CD14-positive monocyte (primary cell): ENCODE data around the gene PROK2. TPM values are rescaled to one million over a fixed set of nuclear protein-coding genes. Genes with fewer than 3 reads are reported as not detected.

Source experiments
- DNase-seq, 3 donors: peaks; one replicate each; pipeline ENCODE4 v3.0.0-alpha.2; 2011 to 2022
- H2AFZ ChIP-seq: 2 replicates; pipeline ENCODE4 v1.6.0; 2012; ENCODE audit warnings: mild to moderate bottlenecking, low read depth, low read length, inconsistent platforms; ENCODE audit not compliant: insufficient read depth, poor library complexity, severe bottlenecking
- H3K27ac ChIP-seq, 2 donors: 1 replicate in 1 of 2; 2 replicates in 1 of 2; pipeline ENCODE4 v1.5.1; 2012 to 2013; ENCODE audit warnings: low read length in 2 of 2, control low read depth in 1 of 2, inconsistent platforms in 1 of 2, low read depth in 1 of 2, mild to moderate bottlenecking in 1 of 2
- H3K27me3 ChIP-seq, 2 donors: one replicate each; pipeline versions ENCODE4 v1.6.0 to v1.6.1; 2011 to 2013; ENCODE audit warnings: low read length in 2 of 2; ENCODE audit not compliant: control insufficient read depth in 2 of 2, insufficient read depth in 2 of 2
- H3K36me3 ChIP-seq, 2 donors: replicated peaks in 1 of 2; 1 replicate in 1 of 2; 2 replicates in 1 of 2; pipeline versions ENCODE4 v1.5.1 to v1.6.1; 2012 to 2013; ENCODE audit warnings: low read length in 2 of 2, control low read depth in 1 of 2, inconsistent platforms in 1 of 2, mild to moderate bottlenecking in 1 of 2; ENCODE audit not compliant: insufficient read depth in 2 of 2, control insufficient read depth in 1 of 2
- H3K4me1 ChIP-seq, 2 donors: 1 replicate in 1 of 2; 2 replicates in 1 of 2; pipeline versions ENCODE4 v1.5.1 to v1.6.1; 2012 to 2013; ENCODE audit warnings: low read length in 2 of 2, control low read depth in 1 of 2, inconsistent platforms in 1 of 2, mild to moderate bottlenecking in 1 of 2, moderate library complexity in 1 of 2; ENCODE audit not compliant: insufficient read depth in 2 of 2, control insufficient read depth in 1 of 2
- H3K4me2 ChIP-seq: replicated peaks from 2 replicates; pipeline ENCODE3; 2012; ENCODE audit warnings: low read length, moderate library complexity, mild to moderate bottlenecking; ENCODE audit not compliant: poor library complexity, severe bottlenecking; ENCODE audit errors: extremely low read depth
- H3K4me3 ChIP-seq, 3 experiments: fragments of 200-600 bp in 1 of 3; sonication (generic) in 1 of 3; replicated peaks in 1 of 3; 1 replicate in 2 of 3; 2 replicates in 1 of 3; pipeline ENCODE4 v1.5.1; 2011 to 2013; ENCODE audit warnings: low read length in 3 of 3, mild to moderate bottlenecking in 3 of 3, control low read depth in 2 of 3, low read depth in 2 of 3, inconsistent platforms in 1 of 3, moderate library complexity in 1 of 3
- H3K79me2 ChIP-seq: 2 replicates; pipeline ENCODE4 v1.6.0; 2012; ENCODE audit warnings: mild to moderate bottlenecking, control low read depth, inconsistent platforms, low read length, moderate library complexity; ENCODE audit not compliant: insufficient read depth
- H3K9ac ChIP-seq: 2 replicates; pipeline ENCODE4 v1.6.0; 2017; ENCODE audit warnings: low read length, mild to moderate bottlenecking; ENCODE audit not compliant: insufficient read depth, poor library complexity, severe bottlenecking
- H3K9me3 ChIP-seq, 2 donors: replicated peaks in 1 of 2; 1 replicate in 1 of 2; 2 replicates in 1 of 2; pipeline versions ENCODE4 v1.5.1 to v1.6.1; 2012 to 2013; ENCODE audit warnings: low read length in 2 of 2, control low read depth in 1 of 2; ENCODE audit not compliant: control insufficient read depth in 1 of 2, insufficient read depth in 1 of 2
- H4K20me1 ChIP-seq: 2 replicates; pipeline ENCODE4 v1.6.0; 2012; ENCODE audit warnings: mild to moderate bottlenecking, low read length, control low read depth, moderate library complexity; ENCODE audit not compliant: insufficient read depth
- H3K27ac Mint-ChIP-seq, 7 donors: one replicate each; pipeline ENCODE4 v1.8.0; 2020; ENCODE audit warnings: mild to moderate bottlenecking in 7 of 7, mixed read lengths in 7 of 7, moderate library complexity in 6 of 7, inconsistent platforms in 2 of 7
- H3K27me3 Mint-ChIP-seq, 3 donors: one replicate each; pipeline ENCODE4 v1.8.0; 2021 to 2022; ENCODE audit warnings: low read depth in 3 of 3, mild to moderate bottlenecking in 3 of 3, mixed read lengths in 3 of 3, moderate library complexity in 3 of 3, inconsistent platforms in 1 of 3
- H3K36me3 Mint-ChIP-seq, 2 donors: one replicate each; pipeline ENCODE4 v1.8.0; 2020; ENCODE audit warnings: mixed read lengths in 2 of 2, inconsistent platforms in 1 of 2, mild to moderate bottlenecking in 1 of 2
- H3K4me1 Mint-ChIP-seq: one replicate; pipeline ENCODE4 v1.8.0; 2020; ENCODE audit warnings: mild to moderate bottlenecking, mixed read lengths
- H3K4me3 Mint-ChIP-seq, 2 donors: one replicate each; pipeline ENCODE4 v1.8.0; 2020; ENCODE audit warnings: mild to moderate bottlenecking in 2 of 2, mixed read lengths in 2 of 2, moderate library complexity in 1 of 2
- H3K9me3 Mint-ChIP-seq, 7 donors: one replicate each; pipeline ENCODE4 v1.8.0; 2020 to 2022; ENCODE audit warnings: mixed read lengths in 7 of 7, mild to moderate bottlenecking in 6 of 7, moderate library complexity in 6 of 7, inconsistent platforms in 2 of 7
- WGBS: methylation state at CpG from one replicate; pipeline ENCODE4 v1.1.5; 2013; ENCODE audit warnings: missing lambda C conversion rate; ENCODE audit not compliant: insufficient coverage; 5-methylcytosine and 5-hydroxymethylcytosine counted together
- intact Hi-C, 2 donors: fragments of 100-400 bp; cut with micrococcal nuclease; formaldehyde crosslinking; loops; one replicate each; pipeline versions ENCODE4 v1.15.0 to v1.15.1; 2023
- polyA plus RNA-seq, 3 donors: library from polyadenylated mRNA; depleted of rRNA in 1 of 3; unstranded in 2 of 3; stranded (reverse) in 1 of 3; fragments of 300-500 nt in 2 of 3; fragments of >200 nt in 1 of 3; fragmentation: Illumina TruSeq in 2 of 3; gene quantifications; 1 replicate in 2 of 3; 2 replicates in 1 of 3; pipeline ENCODE4 v1.2.3, GENCODE V29; 2012 to 2021
- TF ChIP-seq, protein P1 (sequence below): fragments of 200-600 bp; IDR thresholded peaks from one replicate; pipeline ENCODE4 v1.8.0; 2022; ENCODE audit warnings: antibody characterized with exemption, mild to moderate bottlenecking

PROK2 gene
- polyA plus RNA-seq, 3 donors = 25.4 to 81.7 (median 37.8) TPM

DNA sequence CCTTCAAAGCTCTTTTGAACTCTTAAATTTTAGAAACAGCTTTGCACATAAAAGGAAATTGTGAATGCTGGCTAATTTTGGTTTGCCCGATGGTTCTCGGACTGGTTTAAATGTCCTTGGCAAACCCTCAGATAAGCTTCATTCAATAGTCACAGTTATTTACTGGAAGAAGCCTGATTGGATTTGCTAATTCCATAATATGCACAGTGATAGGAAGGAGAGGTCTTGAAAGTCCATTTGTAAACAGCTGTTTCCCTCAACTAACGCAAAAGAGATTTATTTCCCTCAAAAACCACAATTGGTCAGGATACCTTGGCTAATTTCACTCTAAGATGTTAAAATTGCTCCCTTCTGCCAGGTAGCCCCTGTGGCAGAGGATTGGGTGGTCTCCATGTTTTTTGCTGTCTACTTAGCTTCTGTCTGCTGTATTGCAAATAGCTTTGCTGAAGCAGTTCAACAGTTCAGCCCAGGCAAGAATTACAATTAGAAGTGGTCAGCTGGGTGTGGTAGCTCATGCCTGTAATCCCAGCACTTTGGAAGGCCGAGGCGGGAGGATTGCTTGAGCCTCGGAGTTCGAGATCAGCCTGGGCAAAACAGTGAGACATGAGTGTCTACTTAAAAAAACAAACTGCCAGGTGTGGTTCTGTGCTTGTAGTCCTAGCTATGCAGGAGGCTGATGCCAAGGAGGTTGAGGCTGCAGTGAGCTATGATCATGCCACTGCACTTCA is 30.6 kb upstream of the PROK2 start:
- no peaks in the 10 kb centered on the region for H3K36me3 ChIP-seq
- intact Hi-C loops = no loop called here
- Mint-ChIP-seq H3K27ac (no peak overlapping the region), H3K4me3 (no peak overlapping the region), H3K9me3 (peaks cover 0 to 7% (median 2%) of the 10 kb centered on the region in 7 donors), H3K36me3 (peaks cover 0 to 2% of the 10 kb centered on the region in 2 donors), H3K27me3 (peaks cover 0 to 2% (median 0%) of the 10 kb centered on the region in 3 donors), H3K4me1 (peaks cover 23% of the 10 kb centered on the region)
- no peak overlapping the region for H3K4me2 ChIP-seq
- TF ChIP-seq, protein P1, sequence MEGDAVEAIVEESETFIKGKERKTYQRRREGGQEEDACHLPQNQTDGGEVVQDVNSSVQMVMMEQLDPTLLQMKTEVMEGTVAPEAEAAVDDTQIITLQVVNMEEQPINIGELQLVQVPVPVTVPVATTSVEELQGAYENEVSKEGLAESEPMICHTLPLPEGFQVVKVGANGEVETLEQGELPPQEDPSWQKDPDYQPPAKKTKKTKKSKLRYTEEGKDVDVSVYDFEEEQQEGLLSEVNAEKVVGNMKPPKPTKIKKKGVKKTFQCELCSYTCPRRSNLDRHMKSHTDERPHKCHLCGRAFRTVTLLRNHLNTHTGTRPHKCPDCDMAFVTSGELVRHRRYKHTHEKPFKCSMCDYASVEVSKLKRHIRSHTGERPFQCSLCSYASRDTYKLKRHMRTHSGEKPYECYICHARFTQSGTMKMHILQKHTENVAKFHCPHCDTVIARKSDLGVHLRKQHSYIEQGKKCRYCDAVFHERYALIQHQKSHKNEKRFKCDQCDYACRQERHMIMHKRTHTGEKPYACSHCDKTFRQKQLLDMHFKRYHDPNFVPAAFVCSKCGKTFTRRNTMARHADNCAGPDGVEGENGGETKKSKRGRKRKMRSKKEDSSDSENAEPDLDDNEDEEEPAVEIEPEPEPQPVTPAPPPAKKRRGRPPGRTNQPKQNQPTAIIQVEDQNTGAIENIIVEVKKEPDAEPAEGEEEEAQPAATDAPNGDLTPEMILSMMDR = no peak
- no peaks in the 10 kb centered on the region for H3K27me3 ChIP-seq
- peaks cover 8 to 19% of the 10 kb centered on the region in 2 donors for H3K4me1 ChIP-seq
- H3K4me3 ChIP-seq = no peak overlapping the region
- no peak overlapping the region for H3K9ac ChIP-seq
- no peaks in the 10 kb centered on the region for H3K79me2 ChIP-seq
- no peak overlapping the region for H3K27ac ChIP-seq
- H2AFZ ChIP-seq = no peak overlapping the region
- no peaks in the 10 kb centered on the region for H3K9me3 ChIP-seq
- no peak for DNase-seq
- WGBS = no CpG with 5 or more reads among the region's 7 CpGs
- no peaks in the 10 kb centered on the region for H4K20me1 ChIP-seq

DNA sequence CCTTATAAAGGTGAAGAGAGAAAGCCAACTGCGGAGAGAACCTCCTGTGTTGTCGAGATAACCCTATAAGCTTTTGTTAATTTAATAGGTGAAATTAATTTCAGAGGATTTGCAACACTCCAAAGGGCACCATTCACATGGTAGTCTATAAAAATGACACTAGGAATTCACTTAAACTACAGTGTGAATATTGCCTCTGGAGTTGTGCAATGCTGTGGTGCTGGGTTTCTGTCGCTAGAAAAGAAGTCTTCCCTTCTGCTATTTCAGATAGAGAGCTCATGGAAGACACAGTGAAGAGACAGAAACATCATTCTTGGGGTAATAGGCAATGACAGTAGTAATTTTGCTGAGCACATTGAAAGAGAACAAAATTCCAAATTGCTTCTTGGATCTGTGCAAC is 28.8 kb upstream of the PROK2 start:
- Mint-ChIP-seq H3K27me3 (peaks cover 0 to 2% (median 0%) of the 10 kb centered on the region in 3 donors), H3K4me1 (peaks cover 23% of the 10 kb centered on the region), H3K36me3 (peaks cover 0 to 2% of the 10 kb centered on the region in 2 donors), H3K4me3 (no peak overlapping the region), H3K27ac (peak overlapping the region in 1 of 7 donors; percentile 64), H3K9me3 (peaks cover 0 to 7% (median 2%) of the 10 kb centered on the region in 7 donors)
- H3K27ac ChIP-seq = no peak overlapping the region
- peaks cover 8 to 19% of the 10 kb centered on the region in 2 donors for H3K4me1 ChIP-seq
- WGBS = 100% methylated on average over 1 of the region's 3 CpGs
- H3K9ac ChIP-seq = no peak overlapping the region
- TF ChIP-seq, protein P1 = no peak
- H3K4me2 ChIP-seq = no peak overlapping the region
- DNase-seq = peak in 2 of 3 donors; percentile 5 to 18
- H3K4me3 ChIP-seq = no peak overlapping the region
- no peaks in the 10 kb centered on the region for H3K27me3 ChIP-seq
- no peaks in the 10 kb centered on the region for H3K79me2 ChIP-seq
- no peaks in the 10 kb centered on the region for H4K20me1 ChIP-seq
- intact Hi-C loops = no loop called here
- H3K36me3 ChIP-seq = no peaks in the 10 kb centered on the region
- H2AFZ ChIP-seq = no peak overlapping the region
- no peaks in the 10 kb centered on the region for H3K9me3 ChIP-seq
